SK-N-SH treated with all-trans-retinoic acid at 6 μM for 48 hours (cell line): ENCODE data around the gene CSF2RB.

Source experiments
- ATAC-seq: fragments of 200-7000 bp; cut with Tn5 transposase; 3 replicates; pipeline ENCODE4 v1.9.1; 2020; ENCODE audit warnings: mild to moderate bottlenecking, moderate library complexity
- ARNTL ChIP-seq: fragments of 450-650 bp; formaldehyde crosslinking; IDR thresholded peaks from 2 replicates; pipeline ENCODE4 v1.5.0; 2020; ENCODE audit warnings: low read depth, mild to moderate bottlenecking, moderate library complexity, borderline replicate concordance
- BACH2 ChIP-seq: fragments of 250-450 bp; sonication (Bioruptor Pico); IDR thresholded peaks from 2 replicates; pipeline ENCODE4 v1.9.0; 2021; ENCODE audit warnings: mild to moderate bottlenecking, borderline replicate concordance
- CREB5 ChIP-seq: fragments of 250-450 bp; sonication (Bioruptor Pico); IDR thresholded peaks from 2 replicates; pipeline ENCODE4 v1.5.1; 2020; ENCODE audit warnings: low read depth, mild to moderate bottlenecking, moderate library complexity
- CSDC2 ChIP-seq: fragments of 250-450 bp; sonication (Bioruptor Pico); IDR thresholded peaks from 2 replicates; pipeline ENCODE4 v1.5.0; 2020; ENCODE audit warnings: mild to moderate bottlenecking, moderate library complexity
- ESRRG ChIP-seq: fragments of 250-450 bp; sonication (Bioruptor Pico); IDR thresholded peaks from 2 replicates; pipeline ENCODE4 v1.6.1; 2021; ENCODE audit warnings: mild to moderate bottlenecking
- GLIS3 ChIP-seq: fragments of 250-450 bp; sonication (Bioruptor Pico); IDR thresholded peaks from 2 replicates; pipeline ENCODE4 v1.5.0; 2020; ENCODE audit warnings: mild to moderate bottlenecking, moderate library complexity
- OSR1 ChIP-seq: fragments of 250-450 bp; sonication (Bioruptor Pico); IDR thresholded peaks from 2 replicates; pipeline ENCODE4 v1.8.0; 2022; ENCODE audit warnings: moderate library complexity, mild to moderate bottlenecking, inconsistent platforms
- PATZ1 ChIP-seq: fragments of 250-450 bp; sonication (Bioruptor Pico); IDR thresholded peaks from 2 replicates; pipeline ENCODE4 v1.8.0; 2020; ENCODE audit warnings: mild to moderate bottlenecking, moderate library complexity, borderline replicate concordance
- PPARA ChIP-seq: fragments of 250-450 bp; sonication (Bioruptor Pico); IDR thresholded peaks from 2 replicates; pipeline ENCODE4 v1.5.0; 2020; ENCODE audit warnings: mild to moderate bottlenecking, borderline replicate concordance
- RARB ChIP-seq: fragments of 250-450 bp; sonication (Bioruptor Pico); IDR thresholded peaks from 2 replicates; pipeline ENCODE4 v1.8.0; 2021; ENCODE audit warnings: mild to moderate bottlenecking, moderate library complexity
- SNAI2 ChIP-seq: fragments of 250-450 bp; sonication (Bioruptor Pico); IDR thresholded peaks from 2 replicates; pipeline ENCODE4 v1.5.0; 2020; ENCODE audit warnings: mild to moderate bottlenecking, moderate library complexity
- TCF4 ChIP-seq: fragments of 250-450 bp; sonication (Bioruptor Pico); IDR thresholded peaks from 2 replicates; pipeline ENCODE4 v1.8.0; 2021; ENCODE audit warnings: mild to moderate bottlenecking, moderate library complexity, borderline replicate concordance
- TOX ChIP-seq: fragments of 250-450 bp; sonication (Bioruptor Pico); IDR thresholded peaks from 2 replicates; pipeline ENCODE4 v1.8.0; 2021; ENCODE audit warnings: mild to moderate bottlenecking, moderate library complexity, borderline replicate concordance
- TSHZ2 ChIP-seq: fragments of 250-450 bp; sonication (Bioruptor Pico); IDR thresholded peaks from 2 replicates; pipeline ENCODE4 v1.5.0; 2020; ENCODE audit warnings: mild to moderate bottlenecking, moderate library complexity
- ZC3H10 ChIP-seq: fragments of 250-450 bp; sonication (Bioruptor Pico); IDR thresholded peaks from 2 replicates; pipeline ENCODE4 v1.5.1; 2021; ENCODE audit warnings: mild to moderate bottlenecking, moderate library complexity
- ZFP3 ChIP-seq: fragments of 250-450 bp; sonication (Bioruptor Pico); IDR thresholded peaks from 2 replicates; pipeline ENCODE4 v1.5.0; 2020; ENCODE audit warnings: mild to moderate bottlenecking, moderate library complexity
- ZFP30 ChIP-seq: fragments of 450-650 bp; formaldehyde crosslinking; IDR thresholded peaks from 2 replicates; pipeline ENCODE4 v1.5.0; 2022; ENCODE audit warnings: mild to moderate bottlenecking, moderate library complexity
- ZNF565 ChIP-seq: fragments of 450-650 bp; formaldehyde crosslinking; conservative IDR thresholded peaks from 2 replicates; pipeline ENCODE4 v1.5.0; 2020; ENCODE audit warnings: low read depth, mild to moderate bottlenecking, moderate library complexity
- ZNF70 ChIP-seq: fragments of 450-650 bp; formaldehyde crosslinking; IDR thresholded peaks from 2 replicates; pipeline ENCODE4 v1.5.0; 2020; ENCODE audit warnings: mild to moderate bottlenecking, moderate library complexity
- ZNF8 ChIP-seq: fragments of 450-650 bp; formaldehyde crosslinking; IDR thresholded peaks from 2 replicates; pipeline ENCODE4 v1.5.0; 2020; ENCODE audit warnings: mild to moderate bottlenecking, moderate library complexity

CSF2RB gene

GRCh38 chr22:36953239-36954080 lies 40.0 kb downstream of the CSF2RB start:
- no peak for ATAC-seq
- no peak for TF ChIP-seq ARNTL (CRISPR knock-in tag)

GRCh38 chr22:36954251-36955014 lies 41.0 kb downstream of the CSF2RB start:
- TF ChIP-seq CSDC2 (CRISPR knock-in tag) (no peak), PATZ1 (CRISPR knock-in tag) (no peak), ARNTL (CRISPR knock-in tag) (no peak), ZNF8 (no peak), TOX (CRISPR knock-in tag) (no peak), OSR1 (CRISPR knock-in tag) (no peak), ZNF70 (no peak), BACH2 (no peak), ZNF565 (CRISPR knock-in tag) (no peak)
- ATAC-seq: no peak

GRCh38 chr22:36955691-36956090 lies 42.3 kb downstream of the CSF2RB start:
- TF ChIP-seq ESRRG (CRISPR knock-in tag) (no peak), TOX (CRISPR knock-in tag) (no peak), ZNF565 (CRISPR knock-in tag) (no peak), GLIS3 (CRISPR knock-in tag) (no peak), ZNF8 (no peak), ARNTL (CRISPR knock-in tag) (no peak), TCF4 (no peak), PATZ1 (CRISPR knock-in tag) (no peak), ZC3H10 (CRISPR knock-in tag) (no peak), TSHZ2 (CRISPR knock-in tag) (no peak), CREB5 (no peak), ZFP3 (CRISPR knock-in tag) (no peak), CSDC2 (CRISPR knock-in tag) (no peak), OSR1 (CRISPR knock-in tag) (no peak), ZFP30 (CRISPR knock-in tag) (no peak), ZNF70 (no peak), SNAI2 (CRISPR knock-in tag) (no peak)
- ATAC-seq: no peak

GRCh38 chr22:36958366-36958765 lies 44.9 kb downstream of the CSF2RB start:
- TF ChIP-seq CSDC2 (CRISPR knock-in tag) (no peak), OSR1 (CRISPR knock-in tag) (no peak), TCF4 (no peak), PPARA (CRISPR knock-in tag) (no peak), ZNF70 (no peak), RARB (CRISPR knock-in tag) (no peak), TOX (CRISPR knock-in tag) (no peak), ARNTL (CRISPR knock-in tag) (no peak), ZFP30 (CRISPR knock-in tag) (no peak), ESRRG (CRISPR knock-in tag) (no peak), TSHZ2 (CRISPR knock-in tag) (no peak), ZC3H10 (CRISPR knock-in tag) (no peak), ZNF8 (no peak), GLIS3 (CRISPR knock-in tag) (no peak), CREB5 (no peak)
- no peak for ATAC-seq
